DMS153 treated with DMSO at 0.1 percent for 48 hours (cell line): ENCODE data around the gene NTM.
"Not testable (repeated sequence)": the region's sequence is repeated elsewhere in the genome, so short reads cannot be mapped to it uniquely, and the experiment has no call there.

Source experiments
- DNase-seq: peaks from one replicate; lab custom pipeline; 2025; ENCODE audit not compliant: unreplicated experiment; lab: John Stamatoyannopoulos, UW

NTM gene

DNA sequence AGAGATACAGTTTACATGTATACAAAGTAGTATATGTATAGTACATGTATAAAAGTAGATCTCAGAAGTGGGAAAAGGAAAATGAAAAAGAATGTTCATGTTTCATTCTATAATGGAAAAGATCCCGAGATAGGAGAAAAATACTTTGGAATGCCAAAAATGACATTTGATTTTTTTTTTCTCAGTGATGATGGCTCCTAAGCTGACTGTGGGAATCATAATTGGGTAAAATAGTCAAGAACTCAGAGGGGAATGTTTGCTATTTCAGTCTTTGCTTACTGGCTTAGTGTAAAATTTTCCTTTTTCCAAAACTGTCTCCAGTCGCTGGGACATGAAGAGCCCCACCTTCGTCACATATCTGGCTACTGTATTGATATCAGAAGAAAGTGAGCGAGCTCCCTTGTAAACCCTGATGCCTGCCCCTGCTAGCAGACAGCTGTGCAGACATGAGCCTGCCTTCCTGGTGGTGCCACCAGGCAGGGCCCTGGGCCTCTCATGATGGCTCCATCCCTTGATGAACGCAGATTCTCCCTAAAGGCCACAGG lies 944.6 kb downstream of the NTM start:
- DNase-seq: no peak

DNA sequence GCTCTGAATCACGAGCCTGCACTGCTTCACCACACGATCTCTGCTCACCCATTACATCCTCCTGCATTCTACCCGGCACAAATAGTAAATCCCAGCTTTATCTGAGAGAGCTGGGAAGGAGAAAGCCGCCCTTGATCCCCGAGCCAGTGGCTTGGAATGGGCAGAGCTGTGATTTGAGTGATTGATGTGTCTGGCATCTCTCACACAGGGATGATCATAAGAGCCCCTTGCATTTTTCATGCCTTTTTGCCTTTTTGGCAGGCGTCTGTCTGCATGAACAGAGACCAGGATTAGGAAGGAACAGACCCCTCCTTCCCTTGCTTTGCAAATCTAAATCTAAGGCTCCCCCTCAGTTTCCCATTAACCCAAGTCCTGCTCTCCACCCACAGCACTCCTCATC lies 945.3 kb downstream of the NTM start:
- no peak for DNase-seq

- no peak for DNase-seq
These were observed 948.2 kb downstream of the NTM start for GRCh38 chr11:132318421-132319157.

DNA sequence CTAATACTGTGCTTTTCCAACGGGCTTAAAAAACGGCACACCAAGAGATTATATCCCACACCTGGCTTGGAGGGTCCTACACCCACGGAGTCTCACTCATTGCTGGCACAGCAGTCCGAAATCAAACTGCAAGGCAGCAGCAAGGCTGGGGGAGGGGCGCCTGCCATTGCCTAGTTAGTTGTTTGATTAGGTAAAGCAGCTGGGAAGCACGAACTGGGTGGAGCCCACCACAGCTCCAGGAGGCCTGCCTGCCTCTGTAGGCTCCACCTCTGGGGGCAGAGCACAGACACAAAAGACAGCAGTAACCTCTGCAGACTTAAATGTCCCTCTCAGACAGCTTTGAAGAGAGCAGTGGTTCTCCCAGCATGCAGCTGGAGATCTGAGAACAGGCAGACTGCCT lies 949.0 kb downstream of the NTM start:
- not testable (repeated sequence) for DNase-seq

DNA sequence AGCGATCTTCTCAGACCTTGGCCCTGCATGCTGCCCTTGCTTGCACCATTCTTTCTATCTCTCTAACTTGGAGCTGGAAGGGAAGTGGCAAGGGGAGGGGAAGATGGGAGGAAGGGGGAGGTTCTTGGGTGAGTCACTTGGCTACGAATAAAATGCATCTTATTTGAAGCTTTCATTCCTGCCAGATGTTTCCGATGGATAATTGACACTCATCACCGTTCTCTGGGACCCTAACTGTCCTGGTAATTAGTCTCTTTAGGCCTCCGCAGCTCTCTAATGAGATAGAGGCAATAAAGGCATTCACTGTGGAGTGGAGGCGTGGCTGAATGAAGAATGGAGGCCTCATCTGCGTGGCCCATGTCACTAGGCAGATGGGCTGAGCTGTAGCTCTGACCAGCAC lies 960.1 kb downstream of the NTM start:
- no peak for DNase-seq

DNA sequence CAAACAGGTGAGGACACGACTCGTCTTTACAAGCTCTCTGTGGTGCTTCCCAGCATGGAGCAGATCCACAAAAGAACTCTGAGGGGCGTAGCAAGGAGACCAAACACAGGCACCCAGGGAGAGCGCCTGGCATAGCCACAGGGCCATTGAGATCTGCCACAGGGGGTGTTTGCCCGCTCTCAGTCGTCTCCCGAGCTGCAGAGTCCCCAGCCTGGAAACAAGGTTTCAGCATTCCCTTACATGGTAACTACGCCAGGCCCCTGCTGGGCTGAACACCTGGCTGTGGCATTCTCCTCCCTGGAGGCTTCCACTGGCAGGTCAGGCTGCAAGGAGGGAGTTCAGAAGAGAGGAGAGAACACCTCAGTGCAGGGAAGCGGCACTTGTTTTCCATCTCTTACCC lies 962.1 kb downstream of the NTM start:
- no peak for DNase-seq

DNA sequence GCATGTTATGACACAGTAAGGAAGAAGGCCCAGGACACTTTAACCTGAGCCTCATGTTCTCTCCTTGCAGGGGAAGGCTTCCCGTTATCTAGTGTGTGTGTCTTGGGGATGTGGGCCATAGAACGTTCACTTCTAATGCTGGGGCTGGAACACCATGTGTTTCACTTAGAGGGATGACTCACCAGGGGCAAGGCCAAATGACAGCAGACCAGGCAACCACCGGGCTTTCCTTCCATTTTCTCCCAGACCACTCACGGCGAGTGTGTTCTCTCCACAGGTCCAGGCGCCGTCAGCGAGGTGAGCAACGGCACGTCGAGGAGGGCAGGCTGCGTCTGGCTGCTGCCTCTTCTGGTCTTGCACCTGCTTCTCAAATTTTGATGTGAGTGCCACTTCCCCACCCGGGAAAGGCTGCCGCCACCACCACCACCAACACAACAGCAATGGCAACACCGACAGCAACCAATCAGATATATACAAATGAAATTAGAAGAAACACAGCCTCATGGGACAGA lies 964.4 kb downstream of the NTM start:
- DNase-seq: no peak

DNA sequence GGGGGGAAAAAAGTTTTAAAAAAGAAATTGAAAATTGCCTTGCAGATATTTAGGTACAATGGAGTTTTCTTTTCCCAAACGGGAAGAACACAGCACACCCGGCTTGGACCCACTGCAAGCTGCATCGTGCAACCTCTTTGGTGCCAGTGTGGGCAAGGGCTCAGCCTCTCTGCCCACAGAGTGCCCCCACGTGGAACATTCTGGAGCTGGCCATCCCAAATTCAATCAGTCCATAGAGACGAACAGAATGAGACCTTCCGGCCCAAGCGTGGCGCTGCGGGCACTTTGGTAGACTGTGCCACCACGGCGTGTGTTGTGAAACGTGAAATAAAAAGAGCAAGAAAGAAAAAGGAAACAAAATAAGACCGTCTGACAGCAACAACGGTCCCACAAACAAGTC lies 964.9 kb downstream of the NTM start:
- no peak for DNase-seq

- DNase-seq: no peak
These were observed 966.5 kb downstream of the NTM start for GRCh38 chr11:132336781-132337535.

- no peak for DNase-seq
These were observed 967.5 kb downstream of the NTM start for GRCh38 chr11:132337819-132338416.

DNA sequence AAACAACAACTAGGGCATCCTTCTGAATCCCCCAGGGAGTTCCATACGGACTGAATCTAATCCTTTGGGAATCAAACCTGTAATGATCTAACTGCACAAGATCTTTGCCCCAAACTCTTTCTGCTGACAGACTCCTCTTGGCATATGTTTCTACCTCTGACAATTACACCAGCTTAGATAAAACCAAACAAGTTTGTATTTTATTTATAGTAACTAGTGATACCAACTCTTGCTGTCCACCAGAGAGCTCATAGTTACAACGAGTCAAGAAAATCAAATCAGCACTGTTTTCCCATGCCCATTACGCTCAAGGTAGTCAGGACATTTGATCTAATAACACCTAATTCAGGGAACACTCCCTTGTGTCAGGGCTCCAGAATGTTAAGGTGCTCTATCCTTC lies 972.0 kb downstream of the NTM start:
- DNase-seq: no peak

GRCh38 chr11:132343445-132344175 lies 973.2 kb downstream of the NTM start:
- DNase-seq: no peak

DNA sequence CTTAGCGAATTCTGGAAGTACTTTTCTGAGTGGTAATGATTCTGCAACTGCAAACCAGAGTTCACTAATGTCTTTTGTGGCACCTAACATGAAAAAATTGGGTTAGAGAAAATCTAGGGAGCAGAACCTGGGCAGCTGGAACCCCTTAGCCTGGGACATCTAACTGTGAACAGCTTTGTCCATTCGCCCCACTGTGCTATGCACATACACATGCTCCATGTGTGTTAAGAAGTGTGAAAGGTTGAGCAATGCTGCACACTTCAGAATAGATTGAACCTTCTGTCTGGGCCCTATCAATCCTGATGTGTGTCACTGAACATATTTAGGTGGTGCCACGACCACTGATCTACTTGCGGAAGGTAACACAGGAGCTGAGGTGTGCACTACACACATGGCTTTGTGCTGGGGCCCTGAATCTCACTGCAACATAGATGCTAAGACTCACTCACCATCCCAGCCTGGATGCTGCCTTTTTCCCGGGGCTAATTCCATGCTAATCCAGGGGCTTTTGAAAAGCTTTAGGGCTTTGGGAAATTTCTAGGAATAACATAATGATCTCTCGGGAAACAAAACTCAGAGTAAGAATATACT lies 976.2 kb downstream of the NTM start:
- no peak for DNase-seq

GRCh38 chr11:132347156-132348090 lies 977.0 kb downstream of the NTM start:
- DNase-seq: no peak

GRCh38 chr11:132349811-132350733 lies 979.7 kb downstream of the NTM start:
- DNase-seq: no peak

GRCh38 chr11:132351050-132351449 lies 980.6 kb downstream of the NTM start:
- no peak for DNase-seq

GRCh38 chr11:132352497-132352896 lies 982.1 kb downstream of the NTM start:
- DNase-seq: no peak

DNA sequence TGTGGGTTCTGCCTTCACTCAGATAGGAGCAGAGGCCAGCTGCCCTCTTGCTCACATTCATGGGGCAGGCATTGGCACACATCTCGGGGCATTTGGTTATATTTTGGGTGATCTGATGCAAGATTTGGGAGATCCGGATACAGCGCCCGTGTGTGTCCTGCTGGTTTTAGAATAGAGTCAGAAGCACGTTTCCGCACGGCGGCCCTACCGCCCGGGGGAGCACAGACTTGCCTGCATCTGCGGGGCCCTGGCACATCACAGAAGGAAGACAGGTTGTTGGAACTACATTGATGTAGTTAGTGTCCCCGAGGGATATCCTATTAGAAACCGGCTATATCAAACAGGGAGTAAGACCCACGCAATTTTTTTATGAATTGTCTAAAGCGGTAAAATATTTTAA lies 982.8 kb downstream of the NTM start:
- no peak for DNase-seq
